GM12878 (cell line): ENCODE data around the gene SERPINI2. TPM values are rescaled to one million over a fixed set of nuclear protein-coding genes. Genes with fewer than 3 reads are reported as not detected.
A peak's percentile ranks its signal among the peaks of the same experiment; 100 is the strongest.

Experiments used
- ATAC-seq: fragments of 200-7000 bp; cut with Tn5 transposase; 3 replicates; pipeline ENCODE4 v1.9.1; 2020; ENCODE audit warnings: mild to moderate bottlenecking, moderate library complexity
- BruUV-seq: library from RNA; stranded (reverse); fragments of 400-500 nt; replicated peaks from 2 replicates; lab custom pipeline; 2021; lab: Mats Ljungman, UMichigan
- CTCF ChIA-PET: fragments of 300-600 bp; sonication (Branson Sonifier 250); formaldehyde crosslinking; extraction: SDS; loops from one replicate; lab custom pipeline; 2021; ENCODE audit warnings: inconsistent platforms; lab: Yijun Ruan, JAX
- POLR2A ChIA-PET: fragments of 350-600 bp; formaldehyde crosslinking; extraction: SDS; loops from one replicate; lab custom pipeline; 2021; ENCODE audit warnings: inconsistent platforms; lab: Charles Lee
- RAD21 ChIA-PET: fragments of 300-600 bp; sonication (Branson Sonifier 250); formaldehyde crosslinking; loops from one replicate; lab custom pipeline; 2023; ENCODE audit warnings: antibody characterized with exemption; ENCODE audit not compliant: unreplicated experiment; lab: Charles Lee
- SMC1A ChIA-PET: fragments of 300-600 bp; sonication (Branson Sonifier 250); formaldehyde crosslinking; loops from one replicate; lab custom pipeline; 2023; ENCODE audit not compliant: unreplicated experiment, uncharacterized antibody; lab: Charles Lee
- DNase-seq: peaks from one replicate; pipeline ENCODE4 v3.0.0-alpha.2; 2011; ENCODE audit warnings: low read depth, low spot score
- FAIRE-seq: peaks from 3 replicates; lab custom pipeline; 2011; peaks lifted over from hg19 to GRCh38; lab: Jason Lieb, UNC
- H2AFZ ChIP-seq: 2 replicates; pipeline ENCODE4 v1.6.0; 2011; ENCODE audit warnings: low read depth, low read length, control low read depth; ENCODE audit not compliant: control insufficient read depth
- H3K27ac ChIP-seq: 2 replicates; pipeline ENCODE4 v1.5.1; 2011; ENCODE audit warnings: control low read depth; ENCODE audit not compliant: control insufficient read depth, insufficient read depth
- H3K27me3 ChIP-seq, 2 experiments: replicated peaks in 1 of 2; 2 replicates each; pipeline versions ENCODE4 v1.6.0 to v1.6.1; 2011; ENCODE audit warnings: low read length in 1 of 2; ENCODE audit not compliant: control insufficient read depth in 2 of 2, insufficient read depth in 2 of 2
- H3K36me3 ChIP-seq, 2 experiments: 2 replicates each; pipeline ENCODE4 v1.5.1; 2011; ENCODE audit warnings: low read length in 1 of 2; ENCODE audit not compliant: control insufficient read depth in 2 of 2, insufficient read depth in 2 of 2
- H3K4me1 ChIP-seq: 2 replicates; pipeline ENCODE4 v1.6.1; 2011; ENCODE audit warnings: mild to moderate bottlenecking, low read length, moderate library complexity, mixed read lengths; ENCODE audit not compliant: control insufficient read depth, insufficient read depth
- H3K4me2 ChIP-seq: 2 replicates; pipeline ENCODE4 v1.6.0; 2011; ENCODE audit warnings: control low read depth; ENCODE audit not compliant: control insufficient read depth, insufficient read depth
- H3K4me3 ChIP-seq: fragments of 200-600 bp; sonication (generic); 2 replicates; pipeline ENCODE4 v1.5.1; 2016
- H3K79me2 ChIP-seq: 2 replicates; pipeline ENCODE4 v1.6.0; 2011; ENCODE audit warnings: low read length; ENCODE audit not compliant: control insufficient read depth, insufficient read depth
- H3K9ac ChIP-seq: 2 replicates; pipeline ENCODE4 v1.8.0; 2011; ENCODE audit warnings: low read length, control low read depth, mixed read lengths; ENCODE audit not compliant: control insufficient read depth, insufficient read depth
- H3K9me3 ChIP-seq: replicated peaks from 3 replicates; pipeline ENCODE4 v1.5.1; 2011; ENCODE audit warnings: mild to moderate bottlenecking, low read length; ENCODE audit not compliant: control insufficient read depth, insufficient read depth
- H4K20me1 ChIP-seq: 2 replicates; pipeline ENCODE4 v1.6.0; 2011; ENCODE audit not compliant: control insufficient read depth, insufficient read depth
- ASH2L ChIP-seq: fragments of 300-600, 200-600 bp; sonication (generic); IDR thresholded peaks from 2 replicates; pipeline ENCODE4 v1.6.1; 2017; ENCODE audit warnings: low read depth, mild to moderate bottlenecking, borderline replicate concordance
- BHLHE40 ChIP-seq, 2 experiments: fragments of 450-650 bp in 1 of 2; IDR thresholded peaks; 2 replicates each; pipeline ENCODE4 v1.6.1; 2011 to 2017; ENCODE audit warnings: low read depth in 2 of 2, borderline replicate concordance in 1 of 2, improper control_type of control experiment in 1 of 2, low read length in 1 of 2, mild to moderate bottlenecking in 1 of 2
- CBFB ChIP-seq: IDR thresholded peaks from 2 replicates; pipeline ENCODE4 v1.6.1; 2016; ENCODE audit warnings: antibody characterized with exemption, low read depth
- CBX3 ChIP-seq: fragments of 200-600 bp; sonication (generic); IDR thresholded peaks from 2 replicates; pipeline ENCODE4 v1.6.1; 2016; ENCODE audit warnings: low read depth, borderline replicate concordance
- FOXK2 ChIP-seq: fragments of 450-650 bp; IDR thresholded peaks from 2 replicates; pipeline ENCODE4 v1.6.1; 2017; ENCODE audit warnings: mild to moderate bottlenecking, moderate library complexity
- MEF2B ChIP-seq: fragments of 450-650 bp; IDR thresholded peaks from 2 replicates; pipeline ENCODE4 v1.6.1; 2018; ENCODE audit warnings: mild to moderate bottlenecking, moderate library complexity; ENCODE audit not compliant: partially characterized antibody, poor library complexity, severe bottlenecking
- MYC ChIP-seq: IDR thresholded peaks from 2 replicates; pipeline ENCODE4 v1.6.1; 2011; ENCODE audit warnings: mild to moderate bottlenecking, low read length, moderate library complexity, inconsistent platforms; ENCODE audit not compliant: insufficient read depth, insufficient replicate concordance, insufficient read length, severe bottlenecking
- NFXL1 ChIP-seq: fragments of 450-650 bp; IDR thresholded peaks from 2 replicates; pipeline ENCODE4 v1.6.1; 2017; ENCODE audit warnings: antibody characterized with exemption, mild to moderate bottlenecking, borderline replicate concordance
- RELA ChIP-seq: fragments of 450-650 bp; IDR thresholded peaks from 2 replicates; pipeline ENCODE4 v1.8.0; 2014; ENCODE audit warnings: borderline replicate concordance; ENCODE audit not compliant: partially characterized antibody
- STAT3 ChIP-seq: IDR thresholded peaks from 2 replicates; pipeline ENCODE4 v1.6.1; 2011; ENCODE audit warnings: low read depth, low read length, improper control_type of control experiment
- TAF1 ChIP-seq: IDR thresholded peaks from 2 replicates; pipeline ENCODE4 v1.6.1; 2011; ENCODE audit warnings: mild to moderate bottlenecking, low read depth, low read length, borderline replicate concordance
- TARDBP ChIP-seq: IDR thresholded peaks from 2 replicates; pipeline ENCODE4 v1.6.1; 2016; ENCODE audit warnings: borderline replicate concordance
- YY1 ChIP-seq: IDR thresholded peaks from 2 replicates; pipeline ENCODE4 v1.6.1; 2011; ENCODE audit warnings: low read depth, mild to moderate bottlenecking, low read length
- ZNF274 ChIP-seq: IDR thresholded peaks from one replicate; pipeline ENCODE4 v1.8.0; 2011; ENCODE audit not compliant: insufficient read length, insufficient read depth
- ZSCAN29 ChIP-seq: fragments of 450-650 bp; IDR thresholded peaks from 2 replicates; pipeline ENCODE4 v1.6.1; 2017; ENCODE audit warnings: mild to moderate bottlenecking, moderate library complexity
- WGBS: methylation state at CpG from one replicate; pipeline ENCODE4 v1.1.6; 2016; ENCODE audit warnings: low lambda C conversion rate; ENCODE audit not compliant: insufficient replicate concordance, insufficient coverage; ENCODE audit errors: missing lambda C conversion rate; 5-methylcytosine and 5-hydroxymethylcytosine counted together
- in situ Hi-C: fragments of 300-500 bp; cut with MboI; formaldehyde crosslinking; loops from 9 replicates; pipeline ENCODE4 v1.14.3; 2018; ENCODE audit warnings: mixed read lengths
- intact Hi-C: fragments of 100-400 bp; cut with micrococcal nuclease; formaldehyde crosslinking; loops from one replicate; pipeline ENCODE4 v1.14.2; 2022; ENCODE audit not compliant: unreplicated experiment
- polyA plus RNA-seq, 11 experiments: library from polyadenylated mRNA; depleted of rRNA in 4 of 11; unstranded in 6 of 11; stranded (reverse) in 5 of 11; fragments of >200 nt; fragmentation: Nextera tagmentation in 4 of 11; fragmentation: Illumina TruSeq in 1 of 11; extraction: Ambion mirVana in 4 of 11; extraction: Trizol in 1 of 11; gene quantifications; 1 replicate in 1 of 11; 2 replicates in 10 of 11; pipeline versions ENCODE4 v1.2.1 to v1.2.3, GENCODE V29; 2011 to 2016; ENCODE audit warnings: inconsistent platforms in 2 of 11, missing spikeins in 2 of 11, low read depth in 1 of 11
- total RNA-seq, 4 experiments: library from RNA; depleted of rRNA in 3 of 4; stranded (reverse); fragments of >200 nt in 3 of 4; fragmentation: Illumina TruSeq in 1 of 4; extraction: Trizol in 1 of 4; gene quantifications; 2 replicates each; pipeline versions ENCODE4 v1.2.1 to v1.2.3, GENCODE V29; 2013 to 2021
- TF ChIP-seq, protein P1 (sequence below): fragments of 450-650 bp; IDR thresholded peaks from 2 replicates; pipeline ENCODE4 v1.6.1; 2016; ENCODE audit warnings: mild to moderate bottlenecking
- TF ChIP-seq, protein P2 (sequence below): fragments of 450-650 bp; IDR thresholded peaks from 2 replicates; pipeline ENCODE4 v1.6.1; 2014; ENCODE audit warnings: mild to moderate bottlenecking
- TF ChIP-seq, protein P3 (sequence below): IDR thresholded peaks from 2 replicates; pipeline ENCODE4 v1.6.1; 2011; ENCODE audit warnings: low read depth, mild to moderate bottlenecking, low read length, moderate library complexity, borderline replicate concordance; ENCODE audit errors: extremely low read depth

SERPINI2 gene
- total and polyA plus RNA-seq, 10 of the 15 experiments (the other 5 are each of a cell fraction or from before 2014, with no cell fraction given), result 0.33 TPM; not detected in 9

DNA sequence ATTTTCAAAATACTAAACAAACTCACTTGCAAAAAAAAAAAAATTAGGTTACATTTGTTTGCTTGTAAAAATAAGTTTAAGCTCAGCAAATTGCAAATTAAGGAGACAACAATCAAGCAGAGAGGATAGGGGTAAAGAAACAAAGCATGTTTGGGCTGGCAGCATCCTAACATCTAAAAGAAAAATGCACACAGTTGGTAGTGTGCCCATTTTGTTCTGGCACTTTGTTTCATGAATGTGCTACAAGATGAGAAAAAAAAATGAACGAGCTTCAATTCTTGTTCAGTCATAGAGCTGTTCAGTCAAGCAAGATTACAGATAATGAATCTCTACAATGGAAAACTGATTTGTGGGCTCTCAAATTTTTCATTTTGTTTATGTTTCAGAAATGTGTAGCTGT is 76.0 kb downstream of the SERPINI2 start (continued):
- TF ChIP-seq CBFB (no peak), MYC (no peak), ASH2L (no peak), TAF1 (no peak), ZSCAN29 (no peak), YY1 (no peak), STAT3 (no peak), TARDBP (no peak)
- TF ChIP-seq, protein P1, sequence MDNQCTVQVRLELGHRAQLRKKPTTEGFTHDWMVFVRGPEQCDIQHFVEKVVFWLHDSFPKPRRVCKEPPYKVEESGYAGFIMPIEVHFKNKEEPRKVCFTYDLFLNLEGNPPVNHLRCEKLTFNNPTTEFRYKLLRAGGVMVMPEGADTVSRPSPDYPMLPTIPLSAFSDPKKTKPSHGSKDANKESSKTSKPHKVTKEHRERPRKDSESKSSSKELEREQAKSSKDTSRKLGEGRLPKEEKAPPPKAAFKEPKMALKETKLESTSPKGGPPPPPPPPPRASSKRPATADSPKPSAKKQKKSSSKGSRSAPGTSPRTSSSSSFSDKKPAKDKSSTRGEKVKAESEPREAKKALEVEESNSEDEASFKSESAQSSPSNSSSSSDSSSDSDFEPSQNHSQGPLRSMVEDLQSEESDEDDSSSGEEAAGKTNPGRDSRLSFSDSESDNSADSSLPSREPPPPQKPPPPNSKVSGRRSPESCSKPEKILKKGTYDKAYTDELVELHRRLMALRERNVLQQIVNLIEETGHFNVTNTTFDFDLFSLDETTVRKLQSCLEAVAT, result no peak

DNA sequence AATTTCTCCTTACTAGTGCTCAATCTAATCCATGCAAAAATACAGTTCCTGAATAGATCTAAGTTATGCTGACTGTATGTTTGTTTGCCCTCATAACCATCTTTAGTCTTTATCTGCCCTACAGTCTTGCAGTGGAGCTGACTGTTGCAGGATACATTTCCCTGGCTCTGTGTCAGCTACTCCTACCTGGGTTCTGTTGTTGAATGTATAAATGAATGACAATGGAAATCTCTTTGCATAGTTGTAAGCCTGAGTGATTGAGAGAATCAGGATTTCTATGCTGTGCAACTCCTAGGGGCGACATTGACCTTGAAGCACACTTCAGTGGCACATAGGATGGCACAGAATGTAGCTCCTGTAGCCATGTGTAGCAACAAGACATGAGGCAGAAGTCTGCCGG is 77.8 kb downstream of the SERPINI2 start:
- intact Hi-C loops, result no loop called here
- Histone ChIP-seq H3K27ac (no peak overlapping the region), H3K4me3 (no peak overlapping the region), H3K4me2 (no peak overlapping the region), H4K20me1 (no peaks in the 10 kb centered on the region), H3K9ac (no peak overlapping the region), H3K9me3 (no peaks in the 10 kb centered on the region), H2AFZ (no peak overlapping the region), H3K4me1 (no peaks in the 10 kb centered on the region), H3K79me2 (no peaks in the 10 kb centered on the region), H3K36me3 (no peaks in the 10 kb centered on the region), H3K27me3 (no peaks in the 10 kb centered on the region)
- CTCF ChIA-PET, result interaction anchor here (1.1 to 1.3 kb wide), 2 partner anchors 16 to 345 kb away, joined by 4 to 5 read pairs; partner anchors contain the start of gene ZBBX
- in situ Hi-C loops, result no loop called here
- 35% methylated on average over 2 of the region's 2 CpGs for WGBS
- ATAC-seq (no peak), DNase-seq (no peak), FAIRE-seq (peak; percentile 66)
- SMC1A ChIA-PET, result no interaction called here
- BruUV-seq, result no TSS peak
- POLR2A ChIA-PET, result no interaction called here
- RAD21 ChIA-PET, result no interaction called here
- TF ChIP-seq ZNF274 (no peak), MEF2B (no peak), BHLHE40 (IDR thresholded peaks at IDR 0.05; ENCODE audit: borderline replicate concordance in 1 of 2, low read depth in 2 of 2, low read length in 1 of 2) (no peak), FOXK2 (no peak), MYC (no peak), NFXL1 (no peak), RELA (no peak), STAT3 (no peak), ZSCAN29 (no peak), CBX3 (no peak)
- TF ChIP-seq, protein P2, sequence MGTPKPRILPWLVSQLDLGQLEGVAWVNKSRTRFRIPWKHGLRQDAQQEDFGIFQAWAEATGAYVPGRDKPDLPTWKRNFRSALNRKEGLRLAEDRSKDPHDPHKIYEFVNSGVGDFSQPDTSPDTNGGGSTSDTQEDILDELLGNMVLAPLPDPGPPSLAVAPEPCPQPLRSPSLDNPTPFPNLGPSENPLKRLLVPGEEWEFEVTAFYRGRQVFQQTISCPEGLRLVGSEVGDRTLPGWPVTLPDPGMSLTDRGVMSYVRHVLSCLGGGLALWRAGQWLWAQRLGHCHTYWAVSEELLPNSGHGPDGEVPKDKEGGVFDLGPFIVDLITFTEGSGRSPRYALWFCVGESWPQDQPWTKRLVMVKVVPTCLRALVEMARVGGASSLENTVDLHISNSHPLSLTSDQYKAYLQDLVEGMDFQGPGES, result no peak
- TF ChIP-seq, protein P3, sequence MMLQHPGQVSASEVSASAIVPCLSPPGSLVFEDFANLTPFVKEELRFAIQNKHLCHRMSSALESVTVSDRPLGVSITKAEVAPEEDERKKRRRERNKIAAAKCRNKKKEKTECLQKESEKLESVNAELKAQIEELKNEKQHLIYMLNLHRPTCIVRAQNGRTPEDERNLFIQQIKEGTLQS, result no peak
